Sigmoid colon (tissue), 7 donors: ENCODE measurements around the gene COA1. TPM values are rescaled to one million over a fixed set of nuclear protein-coding genes. Genes with fewer than 3 reads are reported as not detected.

ENCODE experiments used
- DNase-seq: peaks from one replicate; pipeline ENCODE4 v3.0.0-alpha.2; 2019
- H3K27ac ChIP-seq, 4 donors: fragments of 200-600 bp; sonication (generic); one replicate each; pipeline ENCODE4 v1.5.1; 2016 to 2019; ENCODE audit warnings: mild to moderate bottlenecking in 1 of 4
- H3K27me3 ChIP-seq, 3 donors: fragments of 200-600 bp; sonication (generic); one replicate each; pipeline ENCODE4 v1.5.1; 2019; ENCODE audit warnings: mild to moderate bottlenecking in 1 of 3
- H3K36me3 ChIP-seq, 4 donors: fragments of 200-600 bp; sonication (generic); one replicate each; pipeline ENCODE4 v1.5.1; 2016 to 2019
- H3K4me1 ChIP-seq, 4 donors: fragments of 200-600 bp; sonication (generic); one replicate each; pipeline ENCODE4 v1.5.1; 2017 to 2019
- H3K4me3 ChIP-seq, 4 donors: fragments of 200-600 bp; sonication (generic); one replicate each; pipeline ENCODE4 v1.5.1; 2017 to 2019; ENCODE audit warnings: mild to moderate bottlenecking in 2 of 4, moderate library complexity in 1 of 4
- H3K9me3 ChIP-seq, 4 donors: fragments of 200-600 bp in 3 of 4; sonication (generic) in 3 of 4; one replicate each; pipeline versions ENCODE4 v1.5.1 to v1.6.1; 2013 to 2019
- EP300 ChIP-seq, 4 donors: sonication (generic); formaldehyde crosslinking; IDR thresholded peaks; one replicate each; pipeline ENCODE4 v1.6.1; 2017; ENCODE audit warnings: antibody characterized with exemption in 4 of 4
- POLR2A ChIP-seq, 2 donors: fragments of 450-650 bp; IDR thresholded peaks; one replicate each; pipeline ENCODE4 v1.6.1; 2016; ENCODE audit warnings: antibody characterized with exemption in 2 of 2, mild to moderate bottlenecking in 2 of 2, moderate library complexity in 2 of 2
- POLR2AphosphoS5 ChIP-seq, 4 donors: sonication (generic); formaldehyde crosslinking; IDR thresholded peaks; one replicate each; pipeline ENCODE4 v1.6.1; 2017; ENCODE audit warnings: antibody characterized with exemption in 4 of 4
- WGBS, 2 donors: extraction: QIAGEN DNeasy Blood & Tissue Kit; methylation state at CpG; one replicate each; pipeline ENCODE4 v1.1.7; 2013; 5-methylcytosine and 5-hydroxymethylcytosine counted together
- intact Hi-C: fragments of 100-400 bp; cut with DNase I; formaldehyde crosslinking; loops from one replicate; pipeline ENCODE4 v1.15.1; 2023
- polyA plus RNA-seq, 3 donors: library from polyadenylated mRNA; stranded (reverse); fragments of 200-250 nt; gene quantifications; one replicate each; pipeline ENCODE4 v1.2.3, GENCODE V29; 2013
- total RNA-seq, 4 donors: library from RNA; depleted of rRNA; stranded (reverse); fragments of >200 nt; gene quantifications; one replicate each; pipeline ENCODE4 v1.1.0, GENCODE V29; 2016
- TF ChIP-seq, protein P1 (sequence below), 4 experiments: fragments of 450-650 bp in 3 of 4; fragments of 200-600 bp in 1 of 4; IDR thresholded peaks; one replicate each; pipeline ENCODE4 v1.5.1; 2016 to 2019; ENCODE audit warnings: antibody characterized with exemption in 4 of 4, mild to moderate bottlenecking in 3 of 4, moderate library complexity in 2 of 4
- donor health status: healthy with polysubstance abuse.
- donor health status: Bipolar disorder and iron deficiency.
- donor health status: healthy.

Gene COA1
- total and polyA plus RNA-seq, 7 donors = 31.2 to 61.2 (median 42.6) TPM

DNA sequence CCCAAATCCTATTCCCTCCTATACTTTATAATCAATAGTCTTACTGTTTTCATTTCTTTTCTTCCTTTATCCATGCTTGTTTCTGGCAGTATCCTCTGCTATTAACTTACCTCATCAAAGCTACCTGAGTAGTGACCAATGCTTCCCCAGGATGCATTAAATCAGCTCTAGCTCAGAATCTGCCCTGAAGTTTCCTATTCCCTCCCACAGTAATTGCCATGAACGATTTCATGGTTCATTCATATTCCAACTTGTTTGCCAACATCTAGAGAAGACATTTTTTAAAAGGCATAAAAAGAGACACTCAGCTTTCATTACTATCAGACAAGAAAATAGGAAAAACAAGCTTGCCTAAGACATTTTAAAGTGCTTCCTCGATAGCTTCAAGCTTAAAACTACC lies 42.3 kb downstream of the COA1 start:
- H3K9me3 ChIP-seq = no peaks in the 10 kb centered on the region
- TF ChIP-seq POLR2A (IDR thresholded peaks at IDR 0.05) (no peak), EP300 (IDR thresholded peaks at IDR 0.05) (no peak), POLR2AphosphoS5 (IDR thresholded peaks at IDR 0.05) (no peak)
- TF ChIP-seq, protein P1, sequence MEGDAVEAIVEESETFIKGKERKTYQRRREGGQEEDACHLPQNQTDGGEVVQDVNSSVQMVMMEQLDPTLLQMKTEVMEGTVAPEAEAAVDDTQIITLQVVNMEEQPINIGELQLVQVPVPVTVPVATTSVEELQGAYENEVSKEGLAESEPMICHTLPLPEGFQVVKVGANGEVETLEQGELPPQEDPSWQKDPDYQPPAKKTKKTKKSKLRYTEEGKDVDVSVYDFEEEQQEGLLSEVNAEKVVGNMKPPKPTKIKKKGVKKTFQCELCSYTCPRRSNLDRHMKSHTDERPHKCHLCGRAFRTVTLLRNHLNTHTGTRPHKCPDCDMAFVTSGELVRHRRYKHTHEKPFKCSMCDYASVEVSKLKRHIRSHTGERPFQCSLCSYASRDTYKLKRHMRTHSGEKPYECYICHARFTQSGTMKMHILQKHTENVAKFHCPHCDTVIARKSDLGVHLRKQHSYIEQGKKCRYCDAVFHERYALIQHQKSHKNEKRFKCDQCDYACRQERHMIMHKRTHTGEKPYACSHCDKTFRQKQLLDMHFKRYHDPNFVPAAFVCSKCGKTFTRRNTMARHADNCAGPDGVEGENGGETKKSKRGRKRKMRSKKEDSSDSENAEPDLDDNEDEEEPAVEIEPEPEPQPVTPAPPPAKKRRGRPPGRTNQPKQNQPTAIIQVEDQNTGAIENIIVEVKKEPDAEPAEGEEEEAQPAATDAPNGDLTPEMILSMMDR (IDR thresholded peaks at IDR 0.05) = no peak
- no peak overlapping the region for H3K4me3 ChIP-seq
- no peaks in the 10 kb centered on the region for H3K36me3 ChIP-seq
- DNase-seq = no peak
- no peaks in the 10 kb centered on the region for H3K27me3 ChIP-seq
- H3K27ac ChIP-seq = no peak overlapping the region
- intact Hi-C loops = no loop called here
- whole genome bisulfite sequencing, 2 donors = 73 to 87% methylated on average over 2 of the region's 2 CpGs
- peaks cover 0 to 4% (median 0%) of the 10 kb centered on the region in 4 donors for H3K4me1 ChIP-seq

DNA sequence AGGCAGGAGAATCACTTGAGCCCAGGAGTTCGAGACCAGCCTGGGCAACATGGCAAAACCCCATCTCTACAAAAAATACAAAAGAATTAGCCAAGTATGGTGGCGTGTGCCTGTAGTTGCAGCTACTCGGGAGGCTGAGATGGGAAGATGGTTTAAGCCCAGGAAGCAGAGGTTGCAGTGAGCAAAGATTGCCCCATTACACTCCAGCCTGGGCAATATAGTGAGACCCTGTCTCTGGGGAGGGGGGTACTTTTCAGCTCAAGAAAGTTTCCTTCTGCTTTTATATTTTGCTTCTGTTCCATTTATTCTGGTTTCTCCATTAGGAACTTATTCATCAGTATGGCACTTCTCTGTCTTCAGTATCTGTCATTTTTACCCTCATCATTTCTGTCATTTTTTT lies 48.6 kb downstream of the COA1 start:
- TF ChIP-seq EP300 (IDR thresholded peaks at IDR 0.05) (no peak), POLR2AphosphoS5 (IDR thresholded peaks at IDR 0.05) (no peak), POLR2A (IDR thresholded peaks at IDR 0.05) (no peak)
- TF ChIP-seq, protein P1 (IDR thresholded peaks at IDR 0.05) = no peak
- Histone ChIP-seq H3K4me1 (peaks cover 0 to 20% (median 9%) of the 10 kb centered on the region in 4 donors), H3K27me3 (no peaks in the 10 kb centered on the region), H3K27ac (peak overlapping the region in 1 of 4 donors; percentile 52), H3K9me3 (no peaks in the 10 kb centered on the region), H3K36me3 (no peaks in the 10 kb centered on the region), H3K4me3 (no peak overlapping the region)
- intact Hi-C loops = no loop called here
- 96 to 98% methylated on average over 3 of the region's 3 CpGs for WGBS, 2 donors
- no peak for DNase-seq

DNA sequence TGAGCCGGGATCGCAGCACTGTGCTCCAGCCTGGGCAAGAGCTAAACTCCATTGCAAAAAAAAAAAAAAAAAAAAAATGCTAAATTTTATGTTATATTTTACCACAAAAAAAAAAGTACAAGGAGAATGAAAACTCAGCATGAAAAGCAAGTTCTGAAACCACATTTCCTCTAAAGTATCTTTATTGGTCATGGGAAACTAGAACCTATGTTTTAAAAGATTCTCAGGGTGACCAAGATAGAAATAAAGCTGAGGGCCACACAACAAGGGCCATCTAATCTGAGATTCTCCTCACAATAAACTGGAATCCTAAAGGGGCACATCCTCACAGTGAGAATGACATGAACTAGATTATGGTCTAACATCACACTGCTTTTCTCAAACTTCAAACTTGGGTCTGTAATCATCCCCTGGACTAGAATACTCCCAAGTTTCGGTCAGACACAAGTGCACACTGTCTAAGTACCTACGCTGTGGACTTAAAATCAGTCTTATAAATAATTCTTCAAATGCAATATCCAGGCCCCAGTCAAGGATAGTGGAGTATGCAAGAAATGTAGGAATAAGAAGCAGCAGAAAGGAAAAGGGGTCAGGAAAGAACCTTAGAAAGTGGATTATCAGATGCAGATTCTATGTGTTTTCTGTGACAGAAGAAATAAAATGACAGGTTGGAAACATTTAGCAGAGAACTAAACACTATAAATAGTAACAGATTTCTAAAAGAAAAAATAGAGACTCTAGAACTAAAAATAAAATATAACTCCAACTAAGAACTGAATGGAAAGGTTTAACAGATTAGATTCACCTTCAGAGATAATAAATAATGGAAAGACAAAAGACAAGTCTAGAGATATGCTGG lies 49.9 kb downstream of the COA1 start:
- intact Hi-C loops = no loop called here
- H3K36me3 ChIP-seq = no peaks in the 10 kb centered on the region
- H3K9me3 ChIP-seq = no peaks in the 10 kb centered on the region
- no peak overlapping the region for H3K4me3 ChIP-seq
- 87 to 94% methylated on average over 4 of the region's 4 CpGs for WGBS, 2 donors
- no peak for DNase-seq
- no peak for TF ChIP-seq EP300 (IDR thresholded peaks at IDR 0.05)
- TF ChIP-seq, protein P1 (IDR thresholded peaks at IDR 0.05) = no peak
- peaks cover 0 to 20% (median 13%) of the 10 kb centered on the region in 4 donors for H3K4me1 ChIP-seq
- no peaks in the 10 kb centered on the region for H3K27me3 ChIP-seq
- peak overlapping the region in 3 of 4 donors; percentile 20 to 70 (median 52) for H3K27ac ChIP-seq

DNA sequence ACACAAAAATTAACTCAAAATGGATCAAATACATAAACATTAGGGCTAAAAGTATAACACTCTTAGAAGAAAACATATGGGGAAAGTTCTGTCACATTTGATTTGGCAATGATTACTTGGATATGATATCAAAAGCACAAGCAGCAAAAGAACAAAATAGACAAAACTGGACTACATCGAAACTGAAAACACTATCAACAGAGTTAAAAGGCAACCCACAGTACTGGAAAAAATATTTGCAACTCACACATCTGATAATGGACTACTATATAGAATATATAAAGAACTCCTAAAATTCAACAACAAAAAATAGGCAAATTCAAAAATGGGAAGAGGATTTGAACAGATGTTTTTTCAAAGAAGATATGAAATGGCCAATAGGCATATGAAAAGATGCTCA lies 51.0 kb downstream of the COA1 start:
- Histone ChIP-seq H3K9me3 (no peaks in the 10 kb centered on the region), H3K4me3 (no peak overlapping the region), H3K4me1 (peaks cover 0 to 27% (median 17%) of the 10 kb centered on the region in 4 donors), H3K36me3 (no peaks in the 10 kb centered on the region), H3K27ac (peak overlapping the region in 1 of 4 donors; percentile 70), H3K27me3 (no peaks in the 10 kb centered on the region)
- 88 to 90% methylated on average over 1 of the region's 1 CpG for WGBS, 2 donors
- TF ChIP-seq EP300 (IDR thresholded peaks at IDR 0.05) (no peak), POLR2AphosphoS5 (IDR thresholded peaks at IDR 0.05) (no peak), POLR2A (IDR thresholded peaks at IDR 0.05) (no peak)
- TF ChIP-seq, protein P1 (IDR thresholded peaks at IDR 0.05) = no peak
- no peak for DNase-seq
- intact Hi-C loops = no loop called here
